GM18951 (cell line): ENCODE measurements around the gene FAM78A.

ENCODE experiments used
- POLR2A ChIP-seq: IDR thresholded peaks from 4 replicates; pipeline ENCODE4 v1.6.1; 2011; ENCODE audit warnings: mild to moderate bottlenecking; ENCODE audit not compliant: insufficient read length, insufficient read depth; ENCODE audit errors: extremely low read depth
- in situ Hi-C: fragments of 300-500 bp; cut with MboI; formaldehyde crosslinking; loops from one replicate; pipeline ENCODE4 v1.12.0; 2022; ENCODE audit warnings: low sequenced_read_pairs, mixed read lengths, inconsistent platforms; ENCODE audit not compliant: unreplicated experiment

FAM78A gene

DNA sequence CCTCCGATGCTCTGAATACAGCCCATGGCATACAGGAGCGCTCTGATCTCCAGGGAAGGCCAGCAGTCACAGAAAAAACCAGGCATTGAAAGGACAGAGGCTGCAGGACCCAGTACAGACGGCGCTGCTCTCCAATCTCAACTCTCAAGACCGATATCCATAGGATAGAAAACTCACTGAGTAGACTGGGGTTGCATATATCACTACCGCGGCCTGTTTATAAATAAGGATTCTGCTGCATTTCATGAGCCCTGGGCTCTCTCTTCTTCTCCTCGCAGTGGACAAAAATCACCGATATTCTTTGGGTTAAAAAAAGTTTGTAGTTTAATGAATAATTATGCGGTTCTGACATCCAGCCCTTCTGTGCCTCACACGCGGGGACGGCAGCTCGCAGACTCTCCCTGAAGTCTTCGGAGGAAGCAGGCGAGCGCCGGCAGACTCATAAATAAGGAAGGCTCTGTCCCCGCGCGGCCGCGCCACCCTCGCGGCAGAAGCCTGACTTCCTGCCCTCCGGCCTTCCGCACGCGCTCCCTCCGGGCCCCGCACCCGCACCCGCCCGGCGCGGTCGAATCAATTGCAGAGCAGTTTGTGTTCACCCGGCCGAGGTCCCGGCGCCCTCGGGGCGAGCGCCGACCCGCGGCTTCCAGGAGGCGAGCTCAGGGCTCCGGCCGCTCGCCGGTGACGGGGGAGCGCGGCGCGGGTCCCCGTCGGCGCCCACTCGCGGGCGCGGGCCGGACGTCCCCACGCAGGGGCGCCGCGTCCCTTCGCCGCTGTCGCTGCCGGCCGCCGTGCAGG, at the start of gene FAM78A:
Gene FAM78A (minus strand): TSS at position 417 of the 795 bp plus-strand sequence. CDS start 331 bp downstream, at position 86.
- in situ Hi-C loops: no loop called here
- TF ChIP-seq POLR2A: no peak

DNA sequence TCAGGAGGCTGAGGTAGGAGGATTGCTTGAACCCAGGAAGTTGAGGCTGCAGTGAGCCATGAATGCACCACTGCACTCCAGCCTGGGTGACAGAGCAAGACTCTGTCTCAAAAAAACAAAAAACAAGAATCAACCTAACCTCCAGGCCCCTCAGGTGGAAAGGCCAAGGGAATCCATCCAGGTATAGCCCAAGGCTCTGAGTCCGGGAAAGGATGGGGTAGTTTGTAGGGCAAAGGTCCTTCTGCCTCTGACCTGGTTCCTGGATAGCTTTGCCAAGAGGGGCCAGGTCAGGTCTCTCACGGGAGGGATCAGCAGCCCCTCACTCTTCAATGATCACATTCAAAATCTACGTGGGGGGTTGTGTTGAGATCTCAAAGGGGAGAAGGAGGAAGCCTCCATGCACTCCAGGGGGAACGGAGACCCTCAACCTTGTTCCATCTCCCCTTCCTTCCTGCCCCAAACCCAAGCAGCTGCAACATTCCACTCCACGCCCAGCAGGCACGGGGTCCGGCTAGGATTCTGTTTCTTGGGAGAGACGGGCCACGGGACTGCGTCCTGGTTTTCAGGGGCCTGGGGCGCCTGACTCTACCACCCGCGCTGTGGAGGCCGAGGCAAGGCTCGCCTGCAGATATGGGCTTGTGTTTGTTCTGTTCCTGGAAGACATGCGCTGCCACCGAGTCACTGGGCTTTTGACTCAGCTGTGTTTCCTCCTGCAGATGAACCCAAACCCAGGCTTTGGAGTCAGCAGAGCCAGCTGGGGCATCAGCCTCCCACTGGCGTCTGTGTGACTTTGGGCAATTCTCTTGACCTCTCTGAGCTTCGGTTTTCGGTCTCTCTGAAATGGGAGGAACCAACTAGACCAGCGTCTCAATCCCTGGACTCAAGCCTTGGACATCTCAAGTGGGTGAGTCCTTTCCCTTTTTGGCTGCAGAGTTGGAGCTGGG, 48.7 kb upstream of the FAM78A start:
- no peak for TF ChIP-seq POLR2A
- in situ Hi-C loops: loop anchor here (5.0 kb wide), 1 partner anchor 138 kb away; no protein-coding TSS in a partner anchor

GRCh38 chr9:131323629-131324028, 47.3 kb upstream of the FAM78A start:
- in situ Hi-C loops: no loop called here
- no peak for TF ChIP-seq POLR2A

- in situ Hi-C loops: no loop called here
- no peak for TF ChIP-seq POLR2A
These were observed 43.8 kb upstream of the FAM78A start for GRCh38 chr9:131320031-131320685.

- no peak for TF ChIP-seq POLR2A
- in situ Hi-C loops: no loop called here
These were observed 43.2 kb upstream of the FAM78A start for GRCh38 chr9:131319486-131319885.

DNA sequence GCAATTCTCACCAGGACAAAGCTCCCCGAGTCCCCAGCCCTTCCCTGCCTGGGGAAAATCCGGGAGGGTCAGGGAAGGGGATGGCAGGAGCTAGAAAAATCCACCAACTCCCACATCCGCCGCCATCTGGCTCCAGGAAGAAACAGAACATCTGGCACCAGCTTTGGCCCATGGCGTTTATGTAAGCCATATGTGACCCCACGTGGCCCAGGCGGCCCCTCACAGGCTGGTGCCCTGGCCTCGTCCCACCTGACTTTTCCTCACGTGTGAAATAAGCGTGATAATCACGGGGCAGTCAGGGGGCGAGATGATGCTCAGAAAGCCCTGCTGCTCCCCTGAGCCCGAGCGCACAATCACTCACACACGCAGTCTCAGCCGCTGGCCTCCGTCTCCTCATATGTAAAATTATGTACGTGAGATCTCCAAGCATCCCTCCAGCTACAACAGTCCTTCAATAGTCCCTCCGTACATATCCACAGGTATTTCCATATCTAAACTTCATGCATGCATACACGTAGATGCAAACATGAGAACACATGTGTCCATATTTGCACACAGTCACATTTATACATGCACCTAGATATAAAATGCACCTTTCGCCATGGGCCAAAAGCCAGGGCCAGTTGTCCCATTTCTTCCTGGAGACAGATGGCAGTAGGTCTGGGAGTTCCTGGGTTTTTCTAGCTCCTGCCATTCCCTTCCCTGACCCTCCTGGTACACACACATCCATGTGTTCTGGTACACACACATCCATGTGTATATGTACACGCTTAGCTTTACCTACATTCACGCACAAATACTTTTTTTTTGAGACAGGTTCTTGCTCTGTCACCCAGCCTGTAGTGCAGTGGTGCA, 42.1 kb upstream of the FAM78A start:
- no peak for TF ChIP-seq POLR2A
- in situ Hi-C loops: no loop called here

DNA sequence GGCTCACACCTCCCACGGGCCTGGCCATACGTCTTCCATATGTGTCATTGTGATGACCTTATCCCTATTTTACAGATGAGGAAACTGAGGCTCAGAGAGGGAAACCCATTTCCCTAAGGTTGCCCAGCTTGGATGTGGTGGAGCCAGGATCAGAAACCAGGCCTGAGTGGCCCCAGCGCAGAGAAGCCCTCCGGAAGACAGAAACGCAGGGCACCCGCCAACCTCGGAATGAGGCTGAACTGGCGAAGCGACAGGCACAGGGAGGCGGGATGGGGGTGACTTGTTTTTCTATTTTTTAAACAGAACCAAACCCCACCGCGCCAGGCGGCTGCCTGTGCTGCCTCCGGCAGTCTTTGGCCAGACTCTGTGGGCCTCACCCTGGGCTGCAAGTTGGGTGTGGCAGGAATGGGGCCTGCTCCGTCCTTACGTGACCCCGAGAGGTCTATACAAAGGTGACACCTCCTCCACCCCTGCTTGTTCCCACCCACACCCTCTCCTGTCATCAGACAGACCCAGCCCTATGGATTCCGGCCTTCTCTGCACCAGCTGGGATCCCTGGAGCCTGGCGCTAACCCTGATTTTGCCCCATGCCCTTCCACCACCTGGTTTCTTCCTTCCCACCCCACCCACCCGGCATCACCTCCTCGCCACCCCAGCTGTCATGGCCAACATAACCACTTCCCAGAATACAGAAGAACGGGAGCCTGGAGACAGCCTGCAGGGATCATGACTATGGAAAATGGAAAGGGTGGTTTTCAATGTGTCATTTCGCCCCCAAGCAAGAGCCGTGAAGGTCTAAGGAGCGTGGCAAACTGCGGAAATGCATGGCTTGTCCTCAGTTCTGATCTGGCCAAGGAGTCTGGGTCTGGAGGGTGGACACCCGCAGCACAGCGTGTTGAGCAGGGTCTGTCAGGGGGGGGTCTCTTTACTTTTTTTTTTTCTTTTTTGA, 36.8 kb upstream of the FAM78A start:
- in situ Hi-C loops: no loop called here
- TF ChIP-seq POLR2A: no peak

DNA sequence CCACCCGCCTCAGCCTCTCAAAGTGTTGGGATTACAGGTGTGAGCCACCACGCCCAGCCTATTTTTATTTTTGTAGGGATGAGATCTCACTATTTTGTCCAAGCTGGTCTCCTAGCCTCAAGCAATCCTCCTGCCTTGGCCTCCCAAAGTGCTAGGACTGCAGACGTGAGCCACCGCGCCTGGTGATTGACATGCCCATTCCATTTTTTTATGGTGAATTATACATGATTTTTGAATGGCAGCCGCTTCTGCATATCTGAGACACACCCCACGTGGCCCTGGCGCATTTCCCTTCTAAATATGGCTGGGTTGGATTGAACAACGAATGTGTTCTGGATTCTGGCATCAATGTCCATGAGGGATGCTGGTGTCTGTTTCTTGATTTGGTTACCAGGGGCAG, 35.9 kb upstream of the FAM78A start:
- in situ Hi-C loops: no loop called here
- no peak for TF ChIP-seq POLR2A

DNA sequence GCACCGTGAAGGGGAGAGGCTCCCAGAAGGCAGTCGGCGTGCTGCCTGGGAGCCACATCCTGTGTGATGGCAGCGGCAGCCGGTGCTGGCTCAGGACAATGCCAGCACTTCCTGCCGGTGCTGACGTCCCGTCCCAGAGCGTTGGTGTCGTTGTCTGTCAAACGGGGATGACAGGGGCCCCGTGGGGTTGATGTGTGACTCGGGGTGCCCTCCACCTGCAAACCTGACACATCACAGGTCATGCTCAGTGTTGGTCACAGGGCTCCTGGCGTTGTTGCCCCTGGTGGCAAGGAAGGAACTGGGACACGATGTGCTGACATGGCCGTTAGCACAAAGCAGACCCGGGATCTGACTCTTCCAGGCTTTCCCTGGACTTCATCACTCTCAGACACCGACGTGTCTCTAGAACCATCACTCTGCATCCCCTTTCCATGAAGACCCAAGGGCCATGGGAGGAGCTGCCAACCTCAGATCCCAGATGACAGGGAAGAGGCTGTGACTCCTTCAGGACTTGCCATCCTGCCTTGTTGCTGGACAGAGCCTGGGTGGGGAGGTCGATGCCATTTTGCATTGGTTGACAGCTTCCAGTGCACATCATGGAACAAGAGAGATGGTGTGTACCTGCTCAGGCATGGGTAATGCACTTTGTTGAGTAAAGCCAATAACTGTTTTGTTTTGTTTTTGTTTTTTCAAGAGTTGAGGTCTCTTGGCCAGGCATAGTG, 34.7 kb upstream of the FAM78A start:
- in situ Hi-C loops: no loop called here
- no peak for TF ChIP-seq POLR2A

GRCh38 chr9:131309530-131310276, 33.4 kb upstream of the FAM78A start:
- TF ChIP-seq POLR2A: no peak
- in situ Hi-C loops: no loop called here

DNA sequence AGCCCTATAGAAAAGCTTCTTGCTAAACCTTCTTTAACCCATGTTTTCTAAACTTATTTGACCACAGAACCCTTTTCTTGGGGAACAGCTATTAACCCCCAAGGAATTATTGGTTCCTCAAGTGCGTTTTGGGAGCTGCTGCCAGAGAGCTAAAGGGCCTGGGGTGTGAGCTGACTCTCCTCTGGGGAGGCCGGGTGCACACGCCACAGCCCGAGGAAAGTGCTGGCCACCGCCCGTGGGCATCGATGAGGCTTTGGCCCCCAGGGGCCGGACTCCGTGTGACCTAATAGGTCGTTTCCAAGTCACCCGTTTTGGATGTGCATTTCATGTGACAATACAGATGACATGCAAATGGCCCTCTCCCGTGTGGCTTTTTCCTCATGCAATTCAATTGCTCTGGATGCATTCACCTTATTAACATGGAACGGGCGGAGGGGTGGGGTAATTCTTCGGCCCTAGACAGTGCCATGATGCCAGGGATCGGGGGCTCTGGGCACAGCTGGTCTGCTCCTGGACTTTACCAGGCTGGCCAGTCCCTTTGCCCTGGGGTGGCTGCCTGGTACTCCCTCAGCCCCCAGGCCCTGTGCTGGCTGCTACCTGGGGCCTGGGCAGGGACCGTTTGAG, 32.7 kb upstream of the FAM78A start:
- TF ChIP-seq POLR2A: no peak

More for the DNA sequence above, 32.7 kb upstream of the FAM78A start:
- in situ Hi-C loops: no loop called here
